AG04450 (cell line): Measurements from ENCODE around the gene DAPP1. TPM values are rescaled to one million over a fixed set of nuclear protein-coding genes. Genes with fewer than 3 reads are reported as not detected.

Experiments
- CTCF ChIA-PET: fragments of 300-600, 350-600 bp; formaldehyde crosslinking; extraction: SDS; loops from one replicate; lab custom pipeline; 2022; ENCODE audit warnings: antibody characterized with exemption, inconsistent platforms; lab: Charles Lee
- POLR2A ChIA-PET: fragments of 350-600 bp; formaldehyde crosslinking; extraction: SDS; loops from one replicate; lab custom pipeline; 2021; ENCODE audit warnings: antibody characterized with exemption, inconsistent platforms; lab: Yijun Ruan, JAX
- DNase-seq: peaks from one replicate; pipeline ENCODE4 v3.0.0-alpha.2; 2011; ENCODE audit warnings: low read depth, low spot score
- H3K27ac ChIP-seq: one replicate; pipeline ENCODE4 v1.5.1; 2012; ENCODE audit warnings: low read depth, low read length, control low read depth
- H3K27me3 ChIP-seq: one replicate; pipeline ENCODE4 v1.6.0; 2012; ENCODE audit warnings: low read length; ENCODE audit not compliant: control insufficient read depth, insufficient read depth
- H3K4me3 ChIP-seq: 2 replicates; pipeline ENCODE4 v1.5.1; 2011; ENCODE audit warnings: mild to moderate bottlenecking, low read depth, low read length, control low read depth
- H3K9me3 ChIP-seq: 2 replicates; pipeline ENCODE4 v1.5.1; 2012; ENCODE audit warnings: low read length; ENCODE audit not compliant: control insufficient read depth, insufficient read depth
- polyA plus RNA-seq: library from polyadenylated mRNA; depleted of rRNA; stranded (reverse); fragments of >200 nt; gene quantifications from 2 replicates; pipeline ENCODE4 v1.2.3, GENCODE V29; 2011
- TF ChIP-seq, protein P1 (sequence below): IDR thresholded peaks from 2 replicates; pipeline ENCODE4 v1.5.1; 2011; ENCODE audit warnings: low read depth, low read length, control low read depth, inconsistent platforms

The DAPP1 gene
- polyA plus RNA-seq, 1 experiment: not detected

DNA sequence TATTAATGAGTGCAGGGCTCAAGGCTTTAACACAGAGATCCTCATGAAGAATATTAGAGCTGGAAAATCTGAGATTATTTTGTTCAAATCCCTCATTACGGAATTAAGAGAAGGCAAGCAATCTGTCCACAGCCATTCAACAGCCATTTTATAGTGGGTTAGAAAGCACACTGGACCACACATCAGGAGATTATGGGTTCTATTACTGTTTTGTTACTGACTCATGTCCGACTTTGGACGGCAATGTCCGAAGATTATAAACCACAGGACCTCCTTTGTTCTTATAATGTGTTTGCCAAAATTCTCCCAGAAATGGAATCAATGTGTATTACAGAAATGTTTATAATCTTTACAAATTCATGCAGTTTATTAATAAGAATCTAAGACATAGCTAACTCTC is 69.5 kb downstream of the DAPP1 start:
- H3K27ac ChIP-seq: no peak overlapping the region
- POLR2A ChIA-PET: no interaction called here
- CTCF ChIA-PET: no interaction called here
- no peak overlapping the region for H3K4me3 ChIP-seq
- DNase-seq: no peak
- H3K9me3 ChIP-seq: no peaks in the 10 kb centered on the region
- TF ChIP-seq, protein P1, sequence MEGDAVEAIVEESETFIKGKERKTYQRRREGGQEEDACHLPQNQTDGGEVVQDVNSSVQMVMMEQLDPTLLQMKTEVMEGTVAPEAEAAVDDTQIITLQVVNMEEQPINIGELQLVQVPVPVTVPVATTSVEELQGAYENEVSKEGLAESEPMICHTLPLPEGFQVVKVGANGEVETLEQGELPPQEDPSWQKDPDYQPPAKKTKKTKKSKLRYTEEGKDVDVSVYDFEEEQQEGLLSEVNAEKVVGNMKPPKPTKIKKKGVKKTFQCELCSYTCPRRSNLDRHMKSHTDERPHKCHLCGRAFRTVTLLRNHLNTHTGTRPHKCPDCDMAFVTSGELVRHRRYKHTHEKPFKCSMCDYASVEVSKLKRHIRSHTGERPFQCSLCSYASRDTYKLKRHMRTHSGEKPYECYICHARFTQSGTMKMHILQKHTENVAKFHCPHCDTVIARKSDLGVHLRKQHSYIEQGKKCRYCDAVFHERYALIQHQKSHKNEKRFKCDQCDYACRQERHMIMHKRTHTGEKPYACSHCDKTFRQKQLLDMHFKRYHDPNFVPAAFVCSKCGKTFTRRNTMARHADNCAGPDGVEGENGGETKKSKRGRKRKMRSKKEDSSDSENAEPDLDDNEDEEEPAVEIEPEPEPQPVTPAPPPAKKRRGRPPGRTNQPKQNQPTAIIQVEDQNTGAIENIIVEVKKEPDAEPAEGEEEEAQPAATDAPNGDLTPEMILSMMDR: no peak
- H3K27me3 ChIP-seq: no peaks in the 10 kb centered on the region

DNA sequence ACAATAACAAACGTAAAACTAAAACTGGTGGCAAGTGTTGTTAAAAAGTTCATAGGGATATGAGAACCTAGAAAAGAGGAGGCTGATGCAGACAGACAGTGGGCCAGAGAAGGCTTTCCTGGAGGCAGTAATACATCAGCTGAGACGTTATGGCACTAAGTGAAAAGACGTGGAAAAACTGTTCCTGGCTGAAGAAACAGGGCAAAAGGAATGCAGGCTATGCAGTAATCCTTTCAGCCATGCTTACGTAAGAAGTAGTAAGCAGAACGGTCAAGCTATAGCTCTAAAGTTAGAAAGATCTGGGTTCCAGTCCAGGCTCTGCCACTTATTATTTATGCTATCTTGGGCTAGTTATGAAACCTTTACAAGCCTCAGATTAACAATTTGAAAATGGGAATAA is 71.2 kb downstream of the DAPP1 start:
- POLR2A ChIA-PET: no interaction called here
- Histone ChIP-seq H3K4me3 (no peak overlapping the region), H3K27me3 (no peaks in the 10 kb centered on the region), H3K27ac (no peak overlapping the region), H3K9me3 (no peaks in the 10 kb centered on the region)
- TF ChIP-seq, protein P1: no peak
- CTCF ChIA-PET: no interaction called here
- no peak for DNase-seq

DNA sequence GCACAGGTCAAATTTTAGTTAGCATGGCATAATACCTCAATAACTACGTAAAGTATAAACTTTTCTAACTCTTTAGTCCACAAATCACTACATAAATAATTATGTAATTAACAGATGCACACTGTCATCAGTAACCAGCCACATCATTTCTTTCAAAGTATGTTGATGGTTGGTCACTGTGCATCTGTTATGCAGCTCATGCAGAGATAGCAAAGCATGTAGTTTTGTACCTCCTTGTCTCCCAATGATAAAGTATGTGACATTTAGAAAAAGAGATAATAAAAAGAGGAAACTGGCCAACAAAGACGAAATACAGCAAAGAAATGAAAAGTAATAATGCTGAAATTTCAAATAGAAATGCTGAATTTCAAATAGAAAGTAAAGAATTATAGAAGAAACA is 74.7 kb downstream of the DAPP1 start:
- ChIA-PET CTCF (interaction anchor here (2.6 kb wide), 1 partner anchor 57 kb away, joined by 8 read pairs; no protein-coding TSS in a partner anchor), POLR2A (no interaction called here)

DNA sequence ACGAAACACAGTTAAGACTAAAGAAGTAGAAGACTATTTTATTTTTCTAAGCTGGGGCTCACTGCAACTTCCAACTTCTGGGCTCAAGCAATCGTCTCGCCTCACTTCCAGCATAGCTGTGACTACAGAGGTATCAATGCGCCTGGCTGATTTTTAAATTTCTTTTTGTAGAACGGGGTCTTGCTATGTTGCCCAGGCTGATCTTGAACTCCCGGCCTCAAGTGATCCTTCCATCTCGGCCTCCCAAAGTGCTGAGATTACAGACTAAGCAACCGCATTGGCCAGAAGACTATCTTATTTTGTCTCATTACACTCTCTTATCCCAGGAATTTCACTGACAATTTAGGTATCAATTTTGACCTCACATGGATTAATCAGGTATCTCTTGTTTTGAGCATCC is 76.4 kb downstream of the DAPP1 start:
- peak overlapping the region; percentile 90 for H3K4me3 ChIP-seq
- ChIA-PET POLR2A (no interaction called here), CTCF (interaction anchor here (2.7 kb wide), 1 partner anchor 55 kb away, joined by 9 read pairs; no protein-coding TSS in a partner anchor)
- no peak for DNase-seq
- H3K9me3 ChIP-seq: no peaks in the 10 kb centered on the region
- no peaks in the 10 kb centered on the region for H3K27me3 ChIP-seq
- no peak overlapping the region for H3K27ac ChIP-seq
- TF ChIP-seq, protein P1: no peak

More for the DNA sequence above, 74.7 kb downstream of the DAPP1 start:
- TF ChIP-seq, protein P1: no peak
- H3K9me3 ChIP-seq: no peaks in the 10 kb centered on the region
- no peak overlapping the region for H3K27ac ChIP-seq
- no peak for DNase-seq
- no peaks in the 10 kb centered on the region for H3K27me3 ChIP-seq
- H3K4me3 ChIP-seq: no peak overlapping the region

DNA sequence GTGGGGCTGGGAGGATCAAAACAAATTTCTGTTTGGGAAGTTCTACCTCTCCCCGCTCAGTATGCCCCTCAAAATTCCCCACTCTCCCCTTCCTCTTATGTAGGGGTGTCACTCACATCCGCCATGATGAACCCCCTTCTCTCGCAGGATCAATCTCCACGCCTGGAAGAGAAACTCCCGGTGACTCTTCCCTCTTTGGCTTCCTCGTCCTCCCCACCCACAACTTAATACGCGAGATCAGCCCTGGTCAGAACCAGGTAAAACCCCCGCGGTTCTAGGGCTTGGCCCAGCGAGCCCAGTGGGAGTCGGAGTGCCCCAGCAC is 77.2 kb downstream of the DAPP1 start:
- Histone ChIP-seq H3K4me3 (peak overlapping the region; percentile 90), H3K9me3 (no peaks in the 10 kb centered on the region), H3K27me3 (no peaks in the 10 kb centered on the region), H3K27ac (peak overlapping the region; percentile 80)
- POLR2A ChIA-PET: interaction anchor here (1.0 to 1.4 kb wide), 2 partner anchors 53 to 55 kb away, joined by 4 to 9 read pairs; no protein-coding TSS in a partner anchor
- TF ChIP-seq, protein P1: no peak
- CTCF ChIA-PET: interaction anchor here (0.6 to 2.7 kb wide), 2 partner anchors 54 to 104 kb away, joined by 5 to 9 read pairs; no protein-coding TSS in a partner anchor
- no peak for DNase-seq
